H1 (cell line): Measurements from ENCODE around the gene HK1. TPM values are rescaled to one million over a fixed set of nuclear protein-coding genes. Genes with fewer than 3 reads are reported as not detected.

Experiments
- CTCF ChIA-PET: fragments of 300-600 bp; sonication (Branson Sonifier 250); formaldehyde crosslinking; loops from one replicate; lab custom pipeline; 2021; ENCODE audit not compliant: partially characterized antibody; lab: Charles Lee
- POLR2A ChIA-PET: fragments of 300-600 bp; sonication (Branson Sonifier 250); formaldehyde crosslinking; loops from one replicate; lab custom pipeline; 2021; ENCODE audit warnings: inconsistent platforms; ENCODE audit not compliant: partially characterized antibody; lab: Charles Lee
- DNase-seq, 2 experiments: peaks; one replicate each; pipeline versions ENCODE4 v3.0.0 to v3.0.0-alpha.2; 2010 to 2022; ENCODE audit warnings: low spot score in 2 of 2, low read depth in 1 of 2, mixed read lengths in 1 of 2
- FAIRE-seq: peaks from 2 replicates; lab custom pipeline; 2011; peaks lifted over from hg19 to GRCh38; lab: Jason Lieb, UNC
- H2AFZ ChIP-seq: 2 replicates; pipeline ENCODE4 v1.8.1; 2012; ENCODE audit warnings: low read length, inconsistent platforms
- H2AK5ac ChIP-seq: 2 replicates; pipeline ENCODE4 v1.6.1; 2013; ENCODE audit warnings: low read depth, low read length
- H2BK120ac ChIP-seq: replicated peaks from 2 replicates; pipeline ENCODE3; 2013; ENCODE audit warnings: low read depth, low read length, inconsistent platforms
- H2BK12ac ChIP-seq: 2 replicates; pipeline ENCODE4 v1.6.1; 2013; ENCODE audit warnings: low read depth, low read length
- H2BK15ac ChIP-seq: 2 replicates; pipeline ENCODE4 v1.6.1; 2013; ENCODE audit warnings: low read length
- H2BK20ac ChIP-seq: 2 replicates; pipeline ENCODE4 v1.6.1; 2013; ENCODE audit warnings: low read length
- H2BK5ac ChIP-seq: 2 replicates; pipeline ENCODE4 v1.6.1; 2013; ENCODE audit warnings: low read depth, low read length
- H3K14ac ChIP-seq: 2 replicates; pipeline ENCODE4 v1.6.1; 2013; ENCODE audit warnings: inconsistent platforms; ENCODE audit not compliant: insufficient read length
- H3K18ac ChIP-seq: 2 replicates; pipeline ENCODE4 v1.6.1; 2013; ENCODE audit warnings: low read length; ENCODE audit errors: extremely low read depth
- H3K23ac ChIP-seq: 2 replicates; pipeline ENCODE4 v1.6.1; 2013; ENCODE audit warnings: inconsistent platforms; ENCODE audit not compliant: insufficient read length
- H3K23me2 ChIP-seq: 2 replicates; pipeline ENCODE4 v1.6.1; 2013; ENCODE audit warnings: low read depth, low read length
- H3K27ac ChIP-seq: 2 replicates; pipeline ENCODE4 v1.6.1; 2011; ENCODE audit warnings: low read depth, low read length, inconsistent platforms
- H3K27me3 ChIP-seq, 4 experiments: replicated peaks in 1 of 4; 1 replicate in 1 of 4; 2 replicates in 3 of 4; pipeline versions ENCODE4 v1.6.1 to v1.8.1; 2011 to 2013; ENCODE audit warnings: low read length in 3 of 4, mild to moderate bottlenecking in 3 of 4, inconsistent platforms in 2 of 4, mixed read lengths in 2 of 4, moderate library complexity in 1 of 4; ENCODE audit not compliant: control insufficient read depth in 3 of 4, insufficient read depth in 3 of 4; ENCODE audit errors: extremely low read depth in 1 of 4
- H3K36me3 ChIP-seq, 4 experiments: 2 replicates each; pipeline versions ENCODE4 v1.6.1 to v1.8.1; 2011 to 2013; ENCODE audit warnings: mild to moderate bottlenecking in 4 of 4, low read length in 3 of 4, moderate library complexity in 2 of 4, control low read depth in 1 of 4, inconsistent platforms in 1 of 4; ENCODE audit not compliant: insufficient read depth in 4 of 4, control insufficient read depth in 2 of 4
- H3K4ac ChIP-seq: replicated peaks from 2 replicates; pipeline ENCODE3; 2013; ENCODE audit warnings: low read length, low read depth, mixed read lengths, inconsistent platforms; ENCODE audit not compliant: insufficient read length
- H3K4me1 ChIP-seq, 4 experiments: replicated peaks in 1 of 4; 1 replicate in 1 of 4; 2 replicates in 3 of 4; pipeline versions ENCODE4 v1.6.1 to v1.8.1; 2011 to 2013; ENCODE audit warnings: low read length in 3 of 4, inconsistent platforms in 2 of 4, mixed read lengths in 1 of 4; ENCODE audit not compliant: insufficient read depth in 4 of 4, control insufficient read depth in 3 of 4
- H3K4me2 ChIP-seq, 2 experiments: 2 replicates each; pipeline versions ENCODE4 v1.6.1 to v1.8.1; 2011 to 2013; ENCODE audit warnings: low read depth in 2 of 2, low read length in 2 of 2, control low read depth in 1 of 2, inconsistent platforms in 1 of 2, mild to moderate bottlenecking in 1 of 2; ENCODE audit not compliant: insufficient read depth in 1 of 2
- H3K4me3 ChIP-seq, 4 experiments: fragments of 200-600, 300-600 bp in 1 of 4; sonication (generic), shearing (Covaris generic), sonication (Bioruptor Twin) in 1 of 4; 2 replicates each; pipeline versions ENCODE4 v1.5.1 to v1.8.1; 2011 to 2016; ENCODE audit warnings: low read length in 4 of 4, low read depth in 3 of 4, control low read depth in 2 of 4, inconsistent platforms in 2 of 4, mild to moderate bottlenecking in 2 of 4, mixed read lengths in 1 of 4, moderate library complexity in 1 of 4; ENCODE audit not compliant: insufficient read depth in 2 of 4; ENCODE audit errors: extremely low read depth in 1 of 4
- H3K56ac ChIP-seq: replicated peaks from 2 replicates; pipeline ENCODE3; 2013; ENCODE audit warnings: low read depth, mild to moderate bottlenecking, mixed read lengths, low read length, inconsistent platforms; ENCODE audit not compliant: insufficient read length
- H3K79me1 ChIP-seq: 2 replicates; pipeline ENCODE4 v1.6.1; 2013; ENCODE audit warnings: low read depth, low read length, control low read depth
- H3K79me2 ChIP-seq, 2 experiments: 2 replicates each; pipeline versions ENCODE4 v1.6.1 to v1.8.1; 2012 to 2013; ENCODE audit warnings: low read length in 2 of 2, mild to moderate bottlenecking in 2 of 2, inconsistent platforms in 1 of 2; ENCODE audit not compliant: insufficient read depth in 2 of 2, control insufficient read depth in 1 of 2
- H3K9ac ChIP-seq, 4 experiments: replicated peaks in 1 of 4; 1 replicate in 1 of 4; 2 replicates in 3 of 4; pipeline versions ENCODE4 v1.6.1 to v1.8.1; 2011 to 2013; ENCODE audit warnings: low read depth in 3 of 4, low read length in 3 of 4, control low read depth in 2 of 4, mild to moderate bottlenecking in 2 of 4, moderate library complexity in 2 of 4, inconsistent platforms in 1 of 4; ENCODE audit errors: extremely low read depth in 1 of 4
- H3K9me3 ChIP-seq, 2 experiments: 2 replicates each; pipeline versions ENCODE4 v1.6.1 to v1.8.1; 2012 to 2013; ENCODE audit warnings: mild to moderate bottlenecking in 2 of 2, moderate library complexity in 2 of 2, control low read depth in 1 of 2, inconsistent platforms in 1 of 2, low read depth in 1 of 2, low read length in 1 of 2, mixed read lengths in 1 of 2; ENCODE audit not compliant: insufficient read depth in 2 of 2
- H4K20me1 ChIP-seq, 2 experiments: replicated peaks in 1 of 2; 2 replicates each; pipeline versions ENCODE3 to v1.8.1; 2011 to 2013; ENCODE audit warnings: inconsistent platforms in 2 of 2, low read length in 2 of 2, mild to moderate bottlenecking in 1 of 2; ENCODE audit not compliant: insufficient read depth in 2 of 2, control insufficient read depth in 1 of 2
- H4K5ac ChIP-seq: 2 replicates; pipeline ENCODE4 v1.6.1; 2013; ENCODE audit warnings: low read length, low read depth, mixed read lengths, inconsistent platforms; ENCODE audit not compliant: insufficient read length
- H4K8ac ChIP-seq: 2 replicates; pipeline ENCODE4 v1.8.0; 2013; ENCODE audit warnings: mild to moderate bottlenecking, moderate library complexity, low read length, inconsistent platforms; ENCODE audit not compliant: insufficient read depth; ENCODE audit errors: extremely low read depth
- H4K91ac ChIP-seq: replicated peaks from 2 replicates; pipeline ENCODE3; 2013; ENCODE audit warnings: low read length, mixed read lengths, inconsistent platforms; ENCODE audit not compliant: insufficient read length
- CTCF ChIP-seq, 3 experiments: IDR thresholded peaks; 1 replicate in 2 of 3; 2 replicates in 1 of 3; pipeline versions ENCODE4 v1.5.1 to v1.6.1; 2011; ENCODE audit warnings: low read length in 3 of 3, mild to moderate bottlenecking in 3 of 3, inconsistent platforms in 2 of 3, low read depth in 1 of 3, moderate library complexity in 1 of 3; ENCODE audit not compliant: insufficient read depth in 1 of 3; ENCODE audit errors: control extremely low read depth in 1 of 3
- EP300 ChIP-seq, 2 experiments: IDR thresholded peaks; 1 replicate in 1 of 2; 2 replicates in 1 of 2; pipeline ENCODE4 v1.6.1; 2011 to 2012; ENCODE audit warnings: low read depth in 2 of 2, low read length in 2 of 2, mild to moderate bottlenecking in 2 of 2, borderline replicate concordance in 1 of 2, inconsistent platforms in 1 of 2, moderate library complexity in 1 of 2
- GABPA ChIP-seq: IDR thresholded peaks from 2 replicates; pipeline ENCODE4 v1.6.1; 2011; ENCODE audit warnings: mild to moderate bottlenecking, low read length, moderate library complexity, borderline replicate concordance; ENCODE audit not compliant: insufficient read depth
- MAFK ChIP-seq: IDR thresholded peaks from 2 replicates; pipeline ENCODE4 v1.6.1; 2012; ENCODE audit warnings: low read depth, mild to moderate bottlenecking, improper control_type of control experiment, low read length
- SIN3A ChIP-seq, 2 experiments: IDR thresholded peaks in 1 of 2; conservative IDR thresholded peaks in 1 of 2; 2 replicates each; pipeline ENCODE4 v1.6.1; 2011 to 2012; ENCODE audit warnings: low read length in 2 of 2, improper control_type of control experiment in 1 of 2, low read depth in 1 of 2, mild to moderate bottlenecking in 1 of 2
- SP2 ChIP-seq: IDR thresholded peaks from 2 replicates; pipeline ENCODE4 v1.6.1; 2012; ENCODE audit warnings: mild to moderate bottlenecking, low read length, inconsistent platforms
- TEAD4 ChIP-seq: IDR thresholded peaks from 2 replicates; pipeline ENCODE4 v1.6.1; 2012; ENCODE audit warnings: low read depth, low read length, inconsistent platforms, mixed read lengths
- USF2 ChIP-seq: IDR thresholded peaks from 2 replicates; pipeline ENCODE4 v1.6.1; 2011; ENCODE audit warnings: low read length, improper control_type of control experiment
- ZNF274 ChIP-seq: IDR thresholded peaks from 2 replicates; pipeline ENCODE4 v1.7.0; 2012; ENCODE audit warnings: low read length, borderline replicate concordance; ENCODE audit errors: extremely low read depth
- WGBS, 2 experiments: shearing (Covaris generic) in 1 of 2; methylation state at CpG; one replicate each; pipeline versions ENCODE4 v1.1.6 to v1.1.7; 2013 to 2015; ENCODE audit warnings: low lambda C conversion rate in 2 of 2, mixed read lengths in 2 of 2, inconsistent platforms in 1 of 2, low coverage in 1 of 2, missing lambda C conversion rate in 1 of 2; ENCODE audit not compliant: insufficient replicate concordance in 2 of 2, insufficient coverage in 1 of 2, insufficient read length in 1 of 2; ENCODE audit errors: extremely low coverage in 1 of 2, missing lambda C conversion rate in 1 of 2; 5-methylcytosine and 5-hydroxymethylcytosine counted together
- polyA plus RNA-seq, 7 experiments: library from polyadenylated mRNA; depleted of rRNA in 3 of 7; stranded (reverse) in 5 of 7; unstranded in 2 of 7; fragments of >200 nt in 5 of 7; fragments of 200-250 nt in 2 of 7; gene quantifications; 1 replicate in 5 of 7; 2 replicates in 1 of 7; 4 replicates in 1 of 7; pipeline versions ENCODE4 v1.2.1 to v1.2.3, GENCODE V29; 2011 to 2013; ENCODE audit warnings: missing spikeins in 2 of 7, mixed read lengths in 2 of 7
- total RNA-seq: library from RNA; stranded (reverse); fragmentation: NEBNext Ultra II Directional; extraction: Animal tissue kit (Norgen Biotek cat#: 25700); gene quantifications from 2 replicates; pipeline ENCODE4 v1.2.1, GENCODE V29; 2021

The HK1 gene
- total and polyA plus RNA-seq, 2 of the 8 experiments (the other 6 are each of a cell fraction or from before 2014, with no cell fraction given) = 55.8 to 247 TPM

GRCh38 chr10:69377933-69378332 lies 99.6 kb downstream of the HK1 start:
- no peak overlapping the region for H3K9ac ChIP-seq
- no peak overlapping the region for H3K4ac ChIP-seq
- no peak overlapping the region for H2BK15ac ChIP-seq
- H4K5ac ChIP-seq = no peak overlapping the region
- no peak overlapping the region for H2BK12ac ChIP-seq
- H3K27me3 ChIP-seq = no peaks in the 10 kb centered on the region
- no peak overlapping the region for H2BK20ac ChIP-seq
- no peaks in the 10 kb centered on the region for H3K23me2 ChIP-seq
- no peaks in the 10 kb centered on the region for H4K20me1 ChIP-seq
- 74% methylated on average over 3 of the region's 3 CpGs; no CpG with 5 or more reads in 1 of the 2 experiments for WGBS, 2 experiments
- no peak overlapping the region for H3K23ac ChIP-seq
- peaks cover 5% of the 10 kb centered on the region for H3K79me1 ChIP-seq
- peaks cover 18 to 41% (median 31%) of the 10 kb centered on the region in 4 experiments for H3K36me3 ChIP-seq
- H3K4me1 ChIP-seq = peaks cover 0 to 20% (median 12%) of the 10 kb centered on the region in 4 experiments; a peak in 6 of 7 replicates
- no peak overlapping the region for H3K14ac ChIP-seq
- no peak overlapping the region for H2AK5ac ChIP-seq
- DNase-seq (no peak), FAIRE-seq (no peak)
- no peak overlapping the region for H4K91ac ChIP-seq
- no peak overlapping the region for H2AFZ ChIP-seq
- ChIA-PET CTCF (interaction anchor here (0.8 to 5.0 kb wide), 2 partner anchors 14 to 19 kb away, joined by 4 to 42 read pairs; no protein-coding TSS in a partner anchor), POLR2A (interaction anchor here (1.1 kb wide), 1 partner anchor 53 kb away, joined by 4 read pairs; no protein-coding TSS in a partner anchor)
- no peak overlapping the region for H2BK120ac ChIP-seq
- H3K4me3 ChIP-seq = no peak overlapping the region
- no peaks in the 10 kb centered on the region for H3K9me3 ChIP-seq
- H4K8ac ChIP-seq = no peak overlapping the region
- H3K27ac ChIP-seq = no peak overlapping the region
- no peak overlapping the region for H2BK5ac ChIP-seq
- H3K79me2 ChIP-seq = no peaks in the 10 kb centered on the region; a peak in 1 of 4 replicates
- no peak overlapping the region for H3K56ac ChIP-seq
- no peak overlapping the region for H3K18ac ChIP-seq
- no peak overlapping the region for H3K4me2 ChIP-seq
- TF ChIP-seq SP2 (no peak), GABPA (no peak), TEAD4 (no peak), USF2 (no peak), ZNF274 (no peak), CTCF (IDR thresholded peaks at IDR 0.05; ENCODE audit: control extremely low read depth in 1 of 3, insufficient read depth in 1 of 3, low read depth in 1 of 3, low read length in 3 of 3) (no peak), EP300 (IDR thresholded peaks at IDR 0.05; ENCODE audit: borderline replicate concordance in 1 of 2, low read depth in 2 of 2, low read length in 2 of 2) (no peak), SIN3A (conservative IDR thresholded peaks at IDR 0.05 in 1 of 2, IDR thresholded peaks at IDR 0.05 in 1 of 2; ENCODE audit: low read depth in 1 of 2, low read length in 2 of 2) (no peak), MAFK (no peak)
